IPS-15b (cell line): ENCODE measurements around the gene C1QTNF5.

Source experiments
- H3K27me3 ChIP-seq: one replicate; pipeline ENCODE4 v1.6.1; 2013; ENCODE audit warnings: low read length; ENCODE audit not compliant: control insufficient read depth, insufficient read depth
- H3K36me3 ChIP-seq: one replicate; pipeline ENCODE4 v1.6.1; 2013; ENCODE audit warnings: low read length; ENCODE audit not compliant: control insufficient read depth, insufficient read depth
- H3K4me1 ChIP-seq: one replicate; pipeline ENCODE4 v1.6.1; 2013; ENCODE audit warnings: mild to moderate bottlenecking, low read length; ENCODE audit not compliant: control insufficient read depth, insufficient read depth
- H3K4me3 ChIP-seq: one replicate; pipeline ENCODE4 v1.5.1; 2013; ENCODE audit warnings: low read depth, low read length
- H3K9ac ChIP-seq: one replicate; pipeline ENCODE4 v1.6.1; 2013; ENCODE audit warnings: low read depth, mild to moderate bottlenecking, low read length
- H3K9me3 ChIP-seq: one replicate; pipeline ENCODE4 v1.6.1; 2013; ENCODE audit warnings: mild to moderate bottlenecking, low read length; ENCODE audit not compliant: control insufficient read depth, insufficient read depth

Gene C1QTNF5

GRCh38 chr11:119315131-119316015 is 25.3 kb downstream of the C1QTNF5 start:
- Histone ChIP-seq H3K4me1 (peaks cover 29% of the 10 kb centered on the region), H3K36me3 (peaks cover 29% of the 10 kb centered on the region), H3K9me3 (no peaks in the 10 kb centered on the region), H3K4me3 (peak overlapping the region; percentile 80), H3K27me3 (peaks cover 11% of the 10 kb centered on the region), H3K9ac (peak overlapping the region; percentile 24)

- peaks cover 36% of the 10 kb centered on the region for H3K36me3 ChIP-seq
- no peaks in the 10 kb centered on the region for H3K9me3 ChIP-seq
- peak overlapping the region; percentile 24 for H3K9ac ChIP-seq
- H3K4me1 ChIP-seq: peaks cover 26% of the 10 kb centered on the region
- peak overlapping the region; percentile 80 for H3K4me3 ChIP-seq
- H3K27me3 ChIP-seq: peaks cover 11% of the 10 kb centered on the region
Measured at GRCh38 chr11:119314726-119315125, 26.0 kb downstream of the C1QTNF5 start.

- Histone ChIP-seq H3K4me1 (peaks cover 2% of the 10 kb centered on the region), H3K9ac (no peak overlapping the region), H3K27me3 (peaks cover 4% of the 10 kb centered on the region), H3K36me3 (peaks cover 46% of the 10 kb centered on the region), H3K9me3 (no peaks in the 10 kb centered on the region), H3K4me3 (no peak overlapping the region)
Measured at GRCh38 chr11:119310682-119311052, 30.0 kb downstream of the C1QTNF5 start.

- Histone ChIP-seq H3K4me1 (peaks cover 2% of the 10 kb centered on the region), H3K4me3 (no peak overlapping the region), H3K9ac (no peak overlapping the region), H3K27me3 (no peaks in the 10 kb centered on the region), H3K36me3 (peaks cover 46% of the 10 kb centered on the region), H3K9me3 (no peaks in the 10 kb centered on the region)
Measured at GRCh38 chr11:119309953-119310681, 30.6 kb downstream of the C1QTNF5 start.

- Histone ChIP-seq H3K27me3 (no peaks in the 10 kb centered on the region), H3K36me3 (peaks cover 41% of the 10 kb centered on the region), H3K9ac (no peak overlapping the region), H3K4me1 (no peaks in the 10 kb centered on the region), H3K9me3 (no peaks in the 10 kb centered on the region), H3K4me3 (no peak overlapping the region)
Measured at GRCh38 chr11:119309411-119309810, 31.3 kb downstream of the C1QTNF5 start.

GRCh38 chr11:119307974-119308373 is 32.7 kb downstream of the C1QTNF5 start:
- Histone ChIP-seq H3K36me3 (peaks cover 34% of the 10 kb centered on the region), H3K9me3 (no peaks in the 10 kb centered on the region), H3K27me3 (no peaks in the 10 kb centered on the region), H3K4me1 (no peaks in the 10 kb centered on the region), H3K4me3 (no peak overlapping the region), H3K9ac (no peak overlapping the region)

GRCh38 chr11:119307219-119307618 is 33.5 kb downstream of the C1QTNF5 start:
- Histone ChIP-seq H3K36me3 (peaks cover 32% of the 10 kb centered on the region), H3K9ac (no peak overlapping the region)

GRCh38 chr11:119306373-119306890 is 34.3 kb downstream of the C1QTNF5 start:
- H3K4me1 ChIP-seq: no peaks in the 10 kb centered on the region
- no peaks in the 10 kb centered on the region for H3K9me3 ChIP-seq
- H3K4me3 ChIP-seq: no peak overlapping the region
- no peak overlapping the region for H3K9ac ChIP-seq
- no peaks in the 10 kb centered on the region for H3K27me3 ChIP-seq
- H3K36me3 ChIP-seq: peaks cover 30% of the 10 kb centered on the region

More at GRCh38 chr11:119307219-119307618, 33.5 kb downstream of the C1QTNF5 start:
- Histone ChIP-seq H3K4me3 (no peak overlapping the region), H3K9me3 (no peaks in the 10 kb centered on the region), H3K27me3 (no peaks in the 10 kb centered on the region), H3K4me1 (no peaks in the 10 kb centered on the region)

- Histone ChIP-seq H3K4me1 (no peaks in the 10 kb centered on the region), H3K9ac (no peak overlapping the region), H3K9me3 (no peaks in the 10 kb centered on the region), H3K36me3 (peaks cover 24% of the 10 kb centered on the region), H3K27me3 (no peaks in the 10 kb centered on the region), H3K4me3 (no peak overlapping the region)
Measured at GRCh38 chr11:119305556-119306372, 34.9 kb downstream of the C1QTNF5 start.

GRCh38 chr11:119303227-119303718 is 37.4 kb downstream of the C1QTNF5 start:
- Histone ChIP-seq H3K4me3 (no peak overlapping the region), H3K27me3 (no peaks in the 10 kb centered on the region), H3K9ac (no peak overlapping the region), H3K4me1 (no peaks in the 10 kb centered on the region), H3K36me3 (peaks cover 22% of the 10 kb centered on the region), H3K9me3 (no peaks in the 10 kb centered on the region)
